GM23338 (cell line): ENCODE data around the gene PCBP3. TPM values are rescaled to one million over a fixed set of nuclear protein-coding genes. Genes with fewer than 3 reads are reported as not detected.

Experiments
- EZH2 ChIP-seq: fragments of 200-600 bp; sonication (generic); IDR thresholded peaks from one replicate; pipeline ENCODE4 v1.8.0; 2017; ENCODE audit warnings: antibody characterized with exemption, mild to moderate bottlenecking, low read depth; ENCODE audit not compliant: unreplicated experiment
- EZH2phosphoT487 ChIP-seq: fragments of 200-600 bp; sonication (generic); IDR thresholded peaks from one replicate; pipeline ENCODE4 v1.8.1; 2018; ENCODE audit warnings: antibody characterized with exemption; ENCODE audit not compliant: unreplicated experiment
- POLR2AphosphoS5 ChIP-seq: IDR thresholded peaks from 2 replicates; pipeline ENCODE4 v1.6.1; 2016; ENCODE audit warnings: antibody characterized with exemption, low read depth
- REST ChIP-seq: IDR thresholded peaks from one replicate; pipeline ENCODE4 v1.6.1; 2018; ENCODE audit warnings: antibody characterized with exemption; ENCODE audit not compliant: unreplicated experiment
- polyA plus RNA-seq: library from polyadenylated mRNA; unstranded; fragments of >200 nt; fragmentation: Nextera tagmentation; extraction: Ambion mirVana; gene quantifications from 2 replicates; pipeline ENCODE4 v1.2.1, GENCODE V29; 2016
- total RNA-seq: library from RNA; depleted of rRNA; stranded (reverse); fragments of >200 nt; shearing (Covaris generic); gene quantifications from 2 replicates; pipeline ENCODE4 v1.2.3, GENCODE V29; 2014; rRNA removed
- TF ChIP-seq, protein P1 (sequence below), 2 experiments: fragments of 200-600 bp in 1 of 2; sonication (generic) in 1 of 2; conservative IDR thresholded peaks; 2 replicates each; pipeline versions ENCODE4 v1.5.1 to v1.6.1; 2016 to 2017; ENCODE audit warnings: antibody characterized with exemption in 2 of 2, low read depth in 2 of 2, mild to moderate bottlenecking in 2 of 2, moderate library complexity in 1 of 2

The PCBP3 gene
- total and polyA plus RNA-seq, 2 experiments from 2014 or later = 7.1 to 9.1 TPM

- TF ChIP-seq REST = no peak
- no peak for TF ChIP-seq EZH2phosphoT487
- TF ChIP-seq POLR2AphosphoS5 = no peak
- TF ChIP-seq, protein P1, sequence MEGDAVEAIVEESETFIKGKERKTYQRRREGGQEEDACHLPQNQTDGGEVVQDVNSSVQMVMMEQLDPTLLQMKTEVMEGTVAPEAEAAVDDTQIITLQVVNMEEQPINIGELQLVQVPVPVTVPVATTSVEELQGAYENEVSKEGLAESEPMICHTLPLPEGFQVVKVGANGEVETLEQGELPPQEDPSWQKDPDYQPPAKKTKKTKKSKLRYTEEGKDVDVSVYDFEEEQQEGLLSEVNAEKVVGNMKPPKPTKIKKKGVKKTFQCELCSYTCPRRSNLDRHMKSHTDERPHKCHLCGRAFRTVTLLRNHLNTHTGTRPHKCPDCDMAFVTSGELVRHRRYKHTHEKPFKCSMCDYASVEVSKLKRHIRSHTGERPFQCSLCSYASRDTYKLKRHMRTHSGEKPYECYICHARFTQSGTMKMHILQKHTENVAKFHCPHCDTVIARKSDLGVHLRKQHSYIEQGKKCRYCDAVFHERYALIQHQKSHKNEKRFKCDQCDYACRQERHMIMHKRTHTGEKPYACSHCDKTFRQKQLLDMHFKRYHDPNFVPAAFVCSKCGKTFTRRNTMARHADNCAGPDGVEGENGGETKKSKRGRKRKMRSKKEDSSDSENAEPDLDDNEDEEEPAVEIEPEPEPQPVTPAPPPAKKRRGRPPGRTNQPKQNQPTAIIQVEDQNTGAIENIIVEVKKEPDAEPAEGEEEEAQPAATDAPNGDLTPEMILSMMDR (conservative IDR thresholded peaks at IDR 0.05; ENCODE audit: low read depth in 2 of 2) = no peak
- TF ChIP-seq EZH2 = no peak
Measured at GRCh38 chr21:45991606-45992300, 348.2 kb downstream of the PCBP3 start (continued).

Other genes with a start within 250 kb of the PCBP3 start
- 287 and 430 TPM in 2 replicates for gene COL18A1, start 238.6 kb upstream of the PCBP3 start, total RNA-seq
- 38.4 and 45.1 TPM in 2 replicates for gene COL18A1, start 238.6 kb upstream of the PCBP3 start, polyA plus RNA-seq
- gene SLC19A1, start 101.3 kb upstream of the PCBP3 start, total RNA-seq = 25.9 and 33.0 TPM in 2 replicates
- gene SLC19A1, start 101.3 kb upstream of the PCBP3 start, polyA plus RNA-seq = 31.2 and 37.4 TPM in 2 replicates